Dedifferentiated amniotic fluid mesenchymal stem cell (primary cell): ENCODE measurements around the gene ST6GAL1.
A peak's percentile ranks its signal among the peaks of the same experiment; 100 is the strongest.

Source experiments
- DNase-seq: peaks from one replicate; pipeline ENCODE4 v3.0.0-alpha.2; 2016; ENCODE audit errors: extremely low spot score

ST6GAL1 gene

DNA sequence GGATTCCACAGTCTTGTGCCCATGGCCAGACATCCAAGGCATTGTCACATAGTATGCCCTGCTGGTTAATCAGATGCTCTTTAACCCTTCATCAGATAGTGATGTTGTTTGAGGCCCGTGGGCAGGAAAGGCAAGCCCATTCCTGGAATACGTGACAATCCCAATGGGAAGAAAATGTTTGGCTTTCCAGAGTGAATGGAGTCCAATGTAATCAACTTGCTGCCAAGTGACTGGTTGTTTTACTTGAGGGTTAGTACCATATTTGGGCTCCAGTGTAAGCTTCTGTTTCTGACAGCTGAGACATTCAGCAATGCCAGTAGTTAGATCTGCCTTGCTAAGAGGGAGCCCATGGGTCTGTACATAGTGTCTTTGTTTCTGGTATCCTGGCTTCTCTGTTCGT lies 177.7 kb downstream of the ST6GAL1 start:
- no peak for DNase-seq

DNA sequence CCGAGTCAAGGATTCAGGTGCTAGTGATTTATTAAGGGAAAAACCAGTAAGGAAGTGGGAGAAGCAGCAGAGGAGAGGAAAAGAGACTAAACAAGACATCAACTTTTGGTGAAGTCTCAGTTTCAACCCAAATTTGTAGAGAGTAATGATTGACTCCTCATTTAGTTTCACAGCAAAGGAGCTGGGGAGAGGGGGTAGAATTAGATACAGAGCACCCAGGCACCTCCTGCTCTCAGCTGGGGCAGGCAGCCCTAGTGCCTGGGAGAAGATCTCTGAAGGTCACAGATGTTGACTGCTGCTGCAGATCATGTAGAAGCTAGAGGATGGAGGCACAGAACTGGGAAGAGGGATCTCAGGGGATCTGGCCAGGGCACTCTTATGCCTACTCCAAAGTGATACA lies 179.8 kb downstream of the ST6GAL1 start:
- no peak for DNase-seq

GRCh38 chr3:187112934-187113793 lies 182.8 kb downstream of the ST6GAL1 start:
- DNase-seq, result peak; percentile 20

GRCh38 chr3:187114511-187114910 lies 184.2 kb downstream of the ST6GAL1 start:
- no peak for DNase-seq

GRCh38 chr3:187120326-187120725 lies 190.0 kb downstream of the ST6GAL1 start:
- no peak for DNase-seq

- DNase-seq, result no peak
These were observed 191.9 kb downstream of the ST6GAL1 start for GRCh38 chr3:187122261-187122660.

DNA sequence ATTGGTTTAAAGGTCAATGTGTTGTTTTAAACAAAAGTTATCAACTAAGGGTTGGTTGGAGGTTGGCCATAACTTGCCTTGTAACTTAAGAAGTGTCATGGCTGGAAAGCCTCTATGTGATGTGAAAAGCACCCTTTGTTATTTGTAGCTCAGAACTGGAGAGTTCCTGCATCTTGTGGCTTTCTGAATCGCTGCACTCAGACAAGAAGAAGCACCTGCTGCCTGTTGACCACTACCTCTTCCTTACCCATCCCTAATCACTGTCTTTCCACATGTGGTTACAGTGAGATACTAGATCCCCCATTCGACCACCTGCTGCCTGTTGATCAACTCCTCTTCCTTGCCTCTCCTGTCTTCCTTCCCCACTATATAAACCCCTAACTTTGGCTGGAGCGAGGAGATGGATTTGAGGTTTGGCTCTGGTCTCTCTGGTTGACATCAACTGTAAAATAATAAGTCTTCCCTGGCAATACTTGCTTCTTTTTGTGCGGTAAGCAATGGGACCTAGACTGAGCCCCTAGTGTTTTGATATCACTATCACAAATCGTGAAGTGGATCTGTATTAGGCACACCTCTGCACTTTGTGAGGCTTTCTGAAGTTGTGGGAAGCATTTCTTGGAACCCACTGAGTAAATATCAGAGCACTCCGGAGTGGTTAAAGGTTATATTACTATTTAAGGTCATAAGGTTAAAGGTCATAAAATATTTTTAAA lies 195.1 kb downstream of the ST6GAL1 start:
- DNase-seq, result no peak
